HG02642 (cell line): ENCODE data around the gene PRRT1B.

Source experiments
- ATAC-seq: cut with Tn5 transposase; IDR thresholded peaks from one replicate; pipeline ENCODE4 v1.9.1; 2021; ENCODE audit warnings: mild to moderate bottlenecking; ENCODE audit not compliant: unreplicated experiment, poor library complexity

The PRRT1B gene

GRCh38 chr9:131577005-131578000 is 32.0 kb downstream of the PRRT1B start:
- no peak for ATAC-seq

- ATAC-seq, result no peak
These were observed 32.7 kb downstream of the PRRT1B start for GRCh38 chr9:131578021-131578420.

GRCh38 chr9:131578731-131579504 is 33.6 kb downstream of the PRRT1B start:
- ATAC-seq, result no peak

- no peak for ATAC-seq
These were observed 34.5 kb downstream of the PRRT1B start for GRCh38 chr9:131579789-131580211.

DNA sequence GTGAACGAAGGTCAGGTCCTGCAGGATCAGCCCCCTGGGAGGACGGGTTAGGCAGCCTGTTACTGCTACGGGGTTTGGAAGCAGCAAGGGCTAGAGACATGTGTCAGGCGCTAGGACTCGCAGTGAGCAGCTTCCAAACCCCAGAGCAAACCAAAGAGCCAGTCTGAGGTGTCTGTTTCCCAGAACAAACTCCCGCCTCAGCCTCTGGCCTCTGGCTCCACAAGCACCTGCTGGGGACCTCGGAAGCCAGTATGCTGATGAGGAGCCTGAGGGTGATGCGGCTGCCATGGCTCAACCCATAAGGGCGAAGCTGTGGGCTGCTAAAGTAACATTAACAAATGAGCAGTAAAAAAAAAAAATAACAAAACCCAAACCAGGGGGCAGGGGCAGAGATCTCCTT is 35.0 kb downstream of the PRRT1B start:
- no peak for ATAC-seq

- ATAC-seq, result no peak
These were observed 36.7 kb downstream of the PRRT1B start for GRCh38 chr9:131582056-131582455.

- no peak for ATAC-seq
These were observed 37.4 kb downstream of the PRRT1B start for GRCh38 chr9:131582466-131583336.

DNA sequence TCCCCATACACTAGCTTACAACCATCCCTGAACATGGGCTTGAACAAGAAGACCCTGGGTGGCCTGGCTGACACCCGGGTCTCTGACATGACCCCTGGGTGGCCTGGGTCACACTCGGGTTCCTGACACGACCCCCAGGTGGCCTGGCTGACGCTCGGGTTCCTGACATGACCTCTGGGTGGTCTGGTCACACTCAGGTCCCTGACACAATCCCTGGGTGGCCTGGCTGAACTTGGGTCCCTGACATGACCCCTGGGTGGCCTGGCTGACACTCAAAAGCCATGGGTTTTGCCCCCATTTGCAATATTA is 38.0 kb downstream of the PRRT1B start:
- no peak for ATAC-seq

GRCh38 chr9:131583836-131584555 is 38.7 kb downstream of the PRRT1B start:
- no peak for ATAC-seq

DNA sequence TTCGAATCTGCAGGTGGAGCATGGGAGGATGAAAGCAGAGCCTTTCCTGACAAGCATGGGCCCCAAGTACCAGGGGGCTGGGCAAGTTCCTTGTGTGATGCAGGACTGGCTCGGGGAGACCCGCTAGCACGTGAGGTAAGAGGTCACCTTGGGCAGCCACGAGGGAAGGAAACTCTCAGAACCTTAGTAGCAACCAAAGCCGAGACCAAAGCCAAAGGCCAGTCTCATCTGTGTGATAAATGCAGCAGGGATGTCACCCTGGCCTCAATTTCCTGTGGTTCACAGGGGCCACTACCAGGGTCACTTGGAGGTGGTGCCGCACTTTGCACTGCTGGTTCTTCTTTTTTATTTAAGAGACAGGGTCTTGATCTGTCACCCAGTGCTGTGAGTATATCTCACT is 39.5 kb downstream of the PRRT1B start:
- ATAC-seq, result no peak

DNA sequence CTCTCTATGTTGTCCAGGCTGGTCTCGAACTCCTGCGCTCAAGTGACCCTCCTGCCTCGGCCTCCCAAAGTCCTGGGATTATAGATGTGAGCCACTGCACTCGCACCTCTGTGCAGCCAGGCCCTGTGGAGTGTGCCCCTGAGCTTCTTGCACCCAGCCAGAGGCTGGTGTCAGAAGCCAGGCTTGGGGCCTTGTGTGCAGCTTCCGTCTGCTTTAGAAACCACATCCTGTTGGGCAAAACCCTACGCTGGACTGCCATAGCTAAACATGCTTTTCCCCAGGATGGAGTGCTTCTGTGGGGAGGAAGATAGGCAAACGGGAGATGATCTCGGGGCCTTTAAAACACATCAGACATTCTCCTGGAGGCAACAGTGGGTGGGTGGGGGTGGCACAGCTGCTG is 40.1 kb downstream of the PRRT1B start:
- no peak for ATAC-seq

- no peak for ATAC-seq
These were observed 42.0 kb downstream of the PRRT1B start for GRCh38 chr9:131587331-131587730.

GRCh38 chr9:131587906-131588305 is 42.6 kb downstream of the PRRT1B start:
- no peak for ATAC-seq

DNA sequence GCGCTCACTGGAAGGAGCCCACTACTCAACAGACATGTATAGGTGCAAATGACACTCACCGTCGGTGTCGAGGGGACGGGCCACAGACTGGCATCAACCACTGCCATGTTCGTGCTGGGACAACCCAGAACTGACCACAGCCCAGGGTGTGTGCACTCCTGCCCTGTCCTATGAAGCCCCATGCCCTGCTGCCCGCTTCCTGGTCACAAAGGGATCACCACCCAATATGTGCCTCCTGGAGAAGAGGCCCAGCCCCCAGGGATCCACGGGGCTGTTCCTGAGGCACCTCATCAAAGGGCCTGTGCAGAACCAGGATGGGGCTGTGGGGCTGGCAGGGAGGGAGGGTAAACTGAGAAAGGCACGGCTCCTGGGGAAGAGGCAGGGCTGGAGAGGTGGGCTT is 43.1 kb downstream of the PRRT1B start:
- no peak for ATAC-seq

- ATAC-seq, result no peak
These were observed 43.9 kb downstream of the PRRT1B start for GRCh38 chr9:131589124-131589711.

DNA sequence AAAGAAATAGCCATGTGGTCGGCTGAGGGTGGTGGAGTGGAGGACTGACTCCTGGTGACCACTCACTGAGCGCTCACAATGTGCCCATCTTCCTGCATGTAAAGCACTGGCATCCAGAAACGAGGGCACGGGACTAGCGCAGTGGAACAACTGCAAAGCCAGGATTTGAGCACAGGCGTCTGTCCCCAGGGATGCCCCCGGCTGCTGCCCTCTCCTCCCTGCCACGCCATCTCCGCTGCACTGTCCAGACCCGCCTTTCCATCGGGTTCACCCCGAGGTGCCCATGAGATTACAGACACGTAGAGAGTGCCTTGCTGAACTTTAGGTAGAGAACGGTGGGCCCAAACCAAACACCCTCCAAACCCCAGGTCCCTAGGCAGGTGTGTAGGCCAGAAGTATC is 44.7 kb downstream of the PRRT1B start:
- no peak for ATAC-seq

- no peak for ATAC-seq
These were observed 45.1 kb downstream of the PRRT1B start for GRCh38 chr9:131590449-131590848.

- ATAC-seq, result no peak
These were observed 45.9 kb downstream of the PRRT1B start for GRCh38 chr9:131590907-131591844.

DNA sequence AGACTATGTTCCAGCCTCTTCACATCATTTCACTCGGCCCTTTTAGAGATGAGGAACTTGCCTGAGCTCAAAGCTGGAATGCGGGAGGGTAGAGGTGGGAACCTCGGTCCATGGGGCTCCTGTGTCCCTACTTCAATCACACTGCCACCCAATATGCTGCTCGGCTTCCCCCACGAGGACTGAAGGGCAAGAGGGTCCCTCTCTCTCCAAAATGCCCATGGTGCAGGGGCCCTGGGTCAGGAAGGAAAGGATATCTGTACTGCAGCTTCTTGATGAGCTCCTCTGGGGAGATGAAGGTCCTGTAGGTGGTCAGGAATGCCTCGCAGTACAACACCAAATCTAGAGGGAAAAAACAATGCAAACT is 46.5 kb downstream of the PRRT1B start:
- no peak for ATAC-seq
